Liver (tissue), 3 donors: ENCODE measurements around the gene SLC24A4.

ENCODE experiments used
- EGR1 ChIP-seq, 2 donors: IDR thresholded peaks; 2 replicates each; pipeline ENCODE4 v1.6.1; 2016 to 2018; ENCODE audit warnings: antibody characterized with exemption in 2 of 2, low read depth in 2 of 2
- FOXA1 ChIP-seq: IDR thresholded peaks from 2 replicates; pipeline ENCODE4 v1.6.1; 2016; ENCODE audit warnings: antibody characterized with exemption
- GABPA ChIP-seq, 2 donors: IDR thresholded peaks in 1 of 2; conservative IDR thresholded peaks in 1 of 2; 2 replicates each; pipeline ENCODE4 v1.6.1; 2016; ENCODE audit warnings: antibody characterized with exemption in 2 of 2, mild to moderate bottlenecking in 1 of 2, moderate library complexity in 1 of 2
- HNF4A ChIP-seq, 2 donors: conservative IDR thresholded peaks; 2 replicates each; pipeline ENCODE4 v1.6.1; 2016; ENCODE audit warnings: antibody characterized with exemption in 2 of 2, mild to moderate bottlenecking in 2 of 2
- HNF4G ChIP-seq: IDR thresholded peaks from 2 replicates; pipeline ENCODE4 v1.6.1; 2016; ENCODE audit warnings: antibody characterized with exemption
- JUND ChIP-seq, 2 donors: IDR thresholded peaks; 2 replicates each; pipeline ENCODE4 v1.6.1; 2016; ENCODE audit warnings: antibody characterized with exemption in 2 of 2
- MAX ChIP-seq: IDR thresholded peaks from 2 replicates; pipeline ENCODE4 v1.6.1; 2016; ENCODE audit warnings: antibody characterized with exemption
- RAD21 ChIP-seq, 2 donors: IDR thresholded peaks; 2 replicates each; pipeline ENCODE4 v1.6.1; 2016; ENCODE audit warnings: antibody characterized with exemption in 2 of 2, mild to moderate bottlenecking in 2 of 2
- REST ChIP-seq: IDR thresholded peaks from 2 replicates; pipeline ENCODE4 v1.6.1; 2016; ENCODE audit warnings: antibody characterized with exemption, mild to moderate bottlenecking
- TAF1 ChIP-seq: conservative IDR thresholded peaks from 2 replicates; pipeline ENCODE4 v1.6.1; 2016; ENCODE audit warnings: antibody characterized with exemption, mild to moderate bottlenecking
- YY1 ChIP-seq: IDR thresholded peaks from 2 replicates; pipeline ENCODE4 v1.6.1; 2016; ENCODE audit warnings: antibody characterized with exemption, mild to moderate bottlenecking
- ZBTB33 ChIP-seq: IDR thresholded peaks from 2 replicates; pipeline ENCODE4 v1.6.1; 2016; ENCODE audit warnings: antibody characterized with exemption
- TF ChIP-seq, protein P1 (sequence below): fragments of 150-350 bp; IDR thresholded peaks from 2 replicates; pipeline ENCODE4 v1.5.1; 2017; ENCODE audit warnings: improper control_type of control experiment, low read depth, low read length; ENCODE audit not compliant: missing input control
- TF ChIP-seq, protein P2 (sequence below): IDR thresholded peaks from 2 replicates; pipeline ENCODE4 v1.6.1; 2016; ENCODE audit warnings: antibody characterized with exemption
- donor health status: healthy.
- donor health status: healthy.

DNA sequence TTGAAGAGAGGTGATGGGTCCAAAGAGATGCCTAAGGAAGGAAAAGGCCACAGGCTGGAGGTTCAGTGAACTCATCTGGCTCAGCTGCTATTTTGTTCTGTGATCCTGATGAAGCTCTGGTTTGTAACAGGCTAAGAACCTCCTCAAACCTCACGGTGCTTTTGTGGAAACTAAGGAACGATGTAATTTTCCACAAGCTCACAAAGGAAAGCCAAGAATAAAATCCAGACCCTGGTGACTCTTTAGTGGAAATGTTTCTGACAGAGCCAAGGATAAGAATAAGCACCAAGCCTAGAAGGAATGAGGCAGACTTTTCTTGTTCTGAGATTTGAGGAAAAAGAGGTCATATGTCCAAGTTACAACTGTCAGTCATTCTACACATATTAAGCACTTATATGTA, 93.6 kb downstream of the SLC24A4 start:
- no peak for TF ChIP-seq GABPA (IDR thresholded peaks at IDR 0.05 in 1 of 2, conservative IDR thresholded peaks at IDR 0.05 in 1 of 2)
- no peak for TF ChIP-seq EGR1 (IDR thresholded peaks at IDR 0.05; ENCODE audit: low read depth in 2 of 2)
- no peak for TF ChIP-seq MAX
- TF ChIP-seq, protein P1, sequence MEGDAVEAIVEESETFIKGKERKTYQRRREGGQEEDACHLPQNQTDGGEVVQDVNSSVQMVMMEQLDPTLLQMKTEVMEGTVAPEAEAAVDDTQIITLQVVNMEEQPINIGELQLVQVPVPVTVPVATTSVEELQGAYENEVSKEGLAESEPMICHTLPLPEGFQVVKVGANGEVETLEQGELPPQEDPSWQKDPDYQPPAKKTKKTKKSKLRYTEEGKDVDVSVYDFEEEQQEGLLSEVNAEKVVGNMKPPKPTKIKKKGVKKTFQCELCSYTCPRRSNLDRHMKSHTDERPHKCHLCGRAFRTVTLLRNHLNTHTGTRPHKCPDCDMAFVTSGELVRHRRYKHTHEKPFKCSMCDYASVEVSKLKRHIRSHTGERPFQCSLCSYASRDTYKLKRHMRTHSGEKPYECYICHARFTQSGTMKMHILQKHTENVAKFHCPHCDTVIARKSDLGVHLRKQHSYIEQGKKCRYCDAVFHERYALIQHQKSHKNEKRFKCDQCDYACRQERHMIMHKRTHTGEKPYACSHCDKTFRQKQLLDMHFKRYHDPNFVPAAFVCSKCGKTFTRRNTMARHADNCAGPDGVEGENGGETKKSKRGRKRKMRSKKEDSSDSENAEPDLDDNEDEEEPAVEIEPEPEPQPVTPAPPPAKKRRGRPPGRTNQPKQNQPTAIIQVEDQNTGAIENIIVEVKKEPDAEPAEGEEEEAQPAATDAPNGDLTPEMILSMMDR: no peak
- no peak for TF ChIP-seq TAF1
- no peak for TF ChIP-seq ZBTB33
- TF ChIP-seq HNF4G: no peak
- TF ChIP-seq, protein P2, sequence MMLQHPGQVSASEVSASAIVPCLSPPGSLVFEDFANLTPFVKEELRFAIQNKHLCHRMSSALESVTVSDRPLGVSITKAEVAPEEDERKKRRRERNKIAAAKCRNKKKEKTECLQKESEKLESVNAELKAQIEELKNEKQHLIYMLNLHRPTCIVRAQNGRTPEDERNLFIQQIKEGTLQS: no peak
- TF ChIP-seq REST: no peak
- TF ChIP-seq JUND (IDR thresholded peaks at IDR 0.05): no peak
- no peak for TF ChIP-seq YY1
- no peak for TF ChIP-seq HNF4A (conservative IDR thresholded peaks at IDR 0.05)
- TF ChIP-seq RAD21 (IDR thresholded peaks at IDR 0.05): no peak
- no peak for TF ChIP-seq FOXA1
